A673 (cell line): ENCODE results near the gene ID3.

Experiments used
- EZH2 ChIP-seq: fragments of 200-600 bp; sonication (generic); IDR thresholded peaks from 2 replicates; pipeline ENCODE4 v1.6.1; 2017; ENCODE audit warnings: borderline replicate concordance, low read depth, mild to moderate bottlenecking, mixed read lengths, antibody characterized with exemption, low read length; ENCODE audit not compliant: poor library complexity, severe bottlenecking
- TF ChIP-seq, protein P1 (sequence below): fragments of 300-800, 200-600 bp; sonication (generic); conservative IDR thresholded peaks from 2 replicates; pipeline ENCODE4 v1.5.1; 2017; ENCODE audit warnings: low read depth, mild to moderate bottlenecking, antibody characterized with exemption, low read length, moderate library complexity, mixed read lengths

GRCh38 chr1:23589585-23589986 is 30.3 kb upstream of the ID3 start:
- TF ChIP-seq, protein P1, sequence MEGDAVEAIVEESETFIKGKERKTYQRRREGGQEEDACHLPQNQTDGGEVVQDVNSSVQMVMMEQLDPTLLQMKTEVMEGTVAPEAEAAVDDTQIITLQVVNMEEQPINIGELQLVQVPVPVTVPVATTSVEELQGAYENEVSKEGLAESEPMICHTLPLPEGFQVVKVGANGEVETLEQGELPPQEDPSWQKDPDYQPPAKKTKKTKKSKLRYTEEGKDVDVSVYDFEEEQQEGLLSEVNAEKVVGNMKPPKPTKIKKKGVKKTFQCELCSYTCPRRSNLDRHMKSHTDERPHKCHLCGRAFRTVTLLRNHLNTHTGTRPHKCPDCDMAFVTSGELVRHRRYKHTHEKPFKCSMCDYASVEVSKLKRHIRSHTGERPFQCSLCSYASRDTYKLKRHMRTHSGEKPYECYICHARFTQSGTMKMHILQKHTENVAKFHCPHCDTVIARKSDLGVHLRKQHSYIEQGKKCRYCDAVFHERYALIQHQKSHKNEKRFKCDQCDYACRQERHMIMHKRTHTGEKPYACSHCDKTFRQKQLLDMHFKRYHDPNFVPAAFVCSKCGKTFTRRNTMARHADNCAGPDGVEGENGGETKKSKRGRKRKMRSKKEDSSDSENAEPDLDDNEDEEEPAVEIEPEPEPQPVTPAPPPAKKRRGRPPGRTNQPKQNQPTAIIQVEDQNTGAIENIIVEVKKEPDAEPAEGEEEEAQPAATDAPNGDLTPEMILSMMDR, result no peak
- TF ChIP-seq EZH2, result no peak
